ENCODE results near the gene IP6K3.
A peak's percentile ranks its signal among the peaks of the same experiment; 100 is the strongest.

The IP6K3 gene

DNA sequence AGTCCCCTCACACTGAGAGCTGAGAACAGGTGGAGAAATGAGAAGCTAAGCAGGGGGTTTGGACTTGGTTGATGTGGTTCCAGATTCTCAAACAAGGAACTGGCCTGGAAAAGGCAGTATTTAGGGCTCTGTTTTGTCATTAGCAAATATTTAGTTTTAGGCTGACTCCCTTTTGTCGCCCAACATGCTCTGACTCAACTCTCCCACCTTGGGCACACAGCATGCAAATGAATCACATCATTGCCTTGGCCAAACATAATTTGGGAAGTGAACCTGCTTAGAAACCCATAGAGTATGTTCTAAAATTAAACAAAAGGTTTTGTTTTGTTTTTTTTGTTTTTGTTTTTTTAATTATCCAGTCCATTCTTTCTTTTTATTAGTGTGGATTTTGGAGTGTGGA lies 25.7 kb downstream of the IP6K3 start:
- DNase-seq, result no peak

DNA sequence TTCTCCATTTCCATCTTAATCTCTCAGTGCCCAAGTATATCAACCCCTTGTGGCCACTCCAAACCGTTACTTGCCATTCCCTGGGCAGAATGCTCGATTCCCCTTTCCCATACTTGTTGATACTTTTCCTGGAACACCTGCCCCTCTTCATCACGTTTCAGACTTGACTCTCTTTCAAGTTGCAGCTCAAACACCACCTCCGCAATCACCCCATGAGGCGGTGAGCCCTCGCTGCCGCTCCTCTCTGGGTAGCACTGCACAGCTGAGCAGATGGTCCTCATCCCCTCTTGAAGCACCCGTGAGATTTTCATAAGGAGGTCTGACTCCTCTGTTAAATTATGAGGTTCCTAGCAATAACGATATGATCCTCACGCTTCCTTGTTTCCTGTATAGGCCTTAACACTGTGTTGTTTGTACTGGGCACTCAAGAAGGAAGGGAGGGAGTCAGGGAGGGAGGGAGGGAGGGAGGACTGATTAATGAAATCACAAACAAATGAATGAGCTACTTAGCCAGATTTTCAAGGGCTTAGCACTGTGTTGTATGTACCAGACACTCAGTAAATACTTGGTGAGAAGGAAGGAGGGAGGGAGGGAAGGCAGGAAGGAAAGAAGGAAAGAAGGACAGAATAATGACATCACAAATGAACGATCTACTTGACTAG lies 27.2 kb downstream of the IP6K3 start:
- DNase-seq, result no peak

DNA sequence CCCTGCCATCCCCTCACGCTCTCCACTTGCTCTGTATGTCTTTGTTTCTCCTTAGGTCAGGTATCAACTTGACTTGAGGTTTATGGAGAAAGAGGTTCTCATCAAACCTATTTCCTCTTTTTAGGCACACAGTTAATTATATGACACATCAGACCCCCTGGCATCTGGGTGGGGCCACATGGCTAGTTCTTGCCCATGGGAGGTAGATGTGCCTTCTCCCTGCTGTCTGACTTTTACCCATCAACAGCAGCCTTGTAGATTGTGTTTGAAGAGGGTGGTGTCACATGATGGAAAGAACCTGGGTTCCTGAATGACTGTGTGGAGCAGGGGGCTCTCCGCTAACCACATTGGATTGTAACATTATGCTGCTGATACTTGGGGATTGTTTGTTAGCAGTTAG lies 28.0 kb downstream of the IP6K3 start:
- no peak for DNase-seq

DNA sequence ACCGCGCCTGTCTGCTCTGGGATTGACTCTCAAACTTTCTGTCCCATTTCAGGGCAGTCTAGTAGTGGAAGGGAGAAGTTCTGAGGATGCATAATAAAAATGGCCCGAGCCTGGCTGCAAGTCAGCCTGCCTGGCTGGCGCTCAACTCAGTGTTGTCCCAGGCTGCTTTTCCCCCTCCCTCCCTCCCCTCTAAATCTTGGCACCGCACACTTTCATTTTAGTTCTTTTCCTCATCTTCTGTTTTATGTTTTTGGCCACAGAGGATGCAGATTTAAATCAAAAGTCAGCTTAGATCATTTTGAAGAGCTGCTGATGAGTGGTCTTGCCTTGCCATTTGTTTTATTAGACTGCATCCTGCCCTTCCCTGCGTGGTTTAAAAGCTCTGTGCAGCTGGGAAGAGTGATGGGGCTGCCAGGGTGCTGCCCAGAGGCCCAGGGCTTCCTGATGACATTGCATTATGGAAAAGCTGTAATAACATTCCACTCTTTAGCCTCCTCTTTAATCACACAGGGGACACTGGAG lies 28.7 kb downstream of the IP6K3 start:
- no peak for DNase-seq

DNA sequence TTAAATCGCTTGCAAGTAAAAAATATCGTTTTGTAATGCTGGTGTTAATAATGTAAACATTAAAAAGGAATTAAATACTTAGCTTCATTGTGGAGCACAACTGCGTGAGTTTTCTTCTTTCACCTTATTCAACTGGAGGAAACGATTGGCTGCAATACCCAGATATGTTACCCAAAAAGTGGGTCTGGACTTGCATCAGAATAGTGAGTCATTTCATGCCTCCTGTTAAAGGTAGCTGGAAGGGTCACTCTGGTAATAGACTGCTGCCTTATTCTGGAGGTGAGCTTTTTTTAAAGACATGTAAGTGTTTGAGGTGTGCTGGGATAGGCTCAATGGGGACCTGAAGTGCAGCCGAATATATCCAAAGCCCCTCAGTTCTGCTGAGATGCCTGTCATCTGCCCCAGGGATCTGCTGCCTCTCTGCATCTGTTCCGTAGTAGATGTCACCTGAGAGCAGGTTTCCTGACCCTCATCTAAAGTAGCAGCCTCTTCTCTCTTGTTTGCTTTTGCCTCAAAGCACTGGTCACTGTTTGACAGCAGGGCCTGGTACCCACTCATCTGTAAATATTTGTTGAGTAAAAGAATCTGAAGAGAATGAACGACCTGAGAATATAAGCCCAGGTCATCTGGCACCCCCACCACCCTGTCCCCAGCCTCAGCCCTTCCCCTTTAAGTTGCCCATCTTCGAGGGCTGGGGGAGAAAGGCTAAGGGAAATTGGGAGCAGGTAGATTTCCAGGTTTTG lies 29.6 kb downstream of the IP6K3 start:
- DNase-seq, result no peak

DNA sequence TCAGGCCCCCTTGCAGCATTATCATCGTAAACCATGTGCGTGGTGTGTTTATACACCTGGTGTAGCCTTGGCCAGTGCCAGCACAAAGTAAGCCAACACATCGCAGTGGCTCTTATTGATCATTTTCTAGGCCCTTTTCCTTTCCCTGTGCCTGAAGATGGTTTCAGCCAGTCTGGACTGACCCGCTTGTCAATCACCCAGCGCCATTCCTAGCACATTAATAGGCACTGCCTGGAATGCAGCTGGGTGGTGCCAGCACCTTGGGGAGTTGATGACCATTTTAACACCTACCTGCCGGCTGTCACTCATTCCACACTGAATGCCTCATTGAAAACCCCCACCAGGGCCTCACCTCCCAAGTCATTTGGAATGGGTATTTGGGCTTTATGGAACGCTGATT lies 30.3 kb downstream of the IP6K3 start:
- no peak for DNase-seq

DNA sequence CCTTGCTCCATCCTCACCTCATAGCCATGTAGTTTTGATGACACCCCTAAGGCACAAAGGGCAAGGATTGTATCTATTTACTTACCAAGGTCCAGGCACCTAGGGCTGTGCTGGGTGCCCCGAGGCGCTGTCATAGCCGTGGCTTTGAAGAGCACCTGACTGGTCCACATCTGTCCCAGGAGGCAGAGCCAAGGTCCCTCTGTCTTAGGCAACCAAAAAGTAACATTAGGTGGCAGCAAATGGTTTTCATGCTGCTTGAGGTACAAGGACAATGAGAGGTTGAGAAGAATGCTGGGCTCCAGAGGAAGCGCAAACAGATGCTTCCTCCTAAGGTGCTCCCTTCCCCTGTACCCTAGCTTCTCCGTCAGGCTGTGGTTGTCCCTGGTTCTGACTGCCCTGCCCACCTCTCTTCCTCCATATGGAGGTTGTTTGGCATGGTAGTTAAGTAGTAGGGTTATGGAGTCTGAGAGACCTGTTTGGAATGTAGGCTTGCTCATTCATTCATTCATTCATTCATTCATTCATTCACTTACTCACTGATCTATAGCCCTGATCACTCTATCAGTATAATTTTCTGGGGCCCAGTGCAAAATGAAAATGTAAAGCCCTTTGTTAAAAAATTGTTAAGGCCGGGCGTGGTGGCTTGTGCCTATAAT lies 32.2 kb downstream of the IP6K3 start:
- DNase-seq, result no peak

DNA sequence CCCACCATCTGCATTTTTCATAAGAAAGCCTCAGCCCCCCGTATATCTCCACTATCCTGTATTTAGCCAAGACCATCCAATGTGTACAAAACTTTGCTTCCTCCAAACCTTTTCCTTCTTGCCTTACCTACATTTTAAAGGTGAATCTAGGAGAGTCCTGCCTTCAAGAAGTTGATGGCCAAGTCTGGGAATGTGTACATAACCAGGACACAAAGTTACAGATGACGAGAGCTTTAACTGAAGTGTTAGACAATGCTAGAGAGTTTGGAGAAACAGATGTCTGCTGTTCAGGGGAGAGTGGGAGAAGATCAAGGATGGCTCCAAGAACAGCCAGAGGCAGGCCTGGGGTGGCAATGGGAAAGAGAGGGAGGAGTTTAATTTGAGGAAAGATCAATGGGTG lies 32.9 kb downstream of the IP6K3 start:
- DNase-seq, result no peak

DNA sequence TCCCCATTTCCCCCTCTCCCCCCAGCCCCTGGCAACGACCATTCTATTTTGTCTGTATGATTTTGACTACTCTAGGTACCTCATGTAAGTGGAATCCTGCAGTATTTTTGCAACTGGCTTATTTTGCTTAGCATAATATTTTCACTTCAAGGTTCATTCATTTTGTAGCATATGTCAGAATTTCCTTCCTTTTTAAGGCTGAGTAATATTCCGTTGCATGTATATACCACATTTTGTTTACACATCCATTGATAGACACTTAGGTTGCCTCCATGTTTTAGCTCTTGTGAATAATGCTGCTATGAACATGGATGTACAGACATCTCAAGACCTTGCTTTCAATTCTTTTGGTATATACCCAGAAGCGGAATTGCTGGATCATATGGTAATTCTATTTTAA lies 33.8 kb downstream of the IP6K3 start:
- DNase-seq, result no peak

DNA sequence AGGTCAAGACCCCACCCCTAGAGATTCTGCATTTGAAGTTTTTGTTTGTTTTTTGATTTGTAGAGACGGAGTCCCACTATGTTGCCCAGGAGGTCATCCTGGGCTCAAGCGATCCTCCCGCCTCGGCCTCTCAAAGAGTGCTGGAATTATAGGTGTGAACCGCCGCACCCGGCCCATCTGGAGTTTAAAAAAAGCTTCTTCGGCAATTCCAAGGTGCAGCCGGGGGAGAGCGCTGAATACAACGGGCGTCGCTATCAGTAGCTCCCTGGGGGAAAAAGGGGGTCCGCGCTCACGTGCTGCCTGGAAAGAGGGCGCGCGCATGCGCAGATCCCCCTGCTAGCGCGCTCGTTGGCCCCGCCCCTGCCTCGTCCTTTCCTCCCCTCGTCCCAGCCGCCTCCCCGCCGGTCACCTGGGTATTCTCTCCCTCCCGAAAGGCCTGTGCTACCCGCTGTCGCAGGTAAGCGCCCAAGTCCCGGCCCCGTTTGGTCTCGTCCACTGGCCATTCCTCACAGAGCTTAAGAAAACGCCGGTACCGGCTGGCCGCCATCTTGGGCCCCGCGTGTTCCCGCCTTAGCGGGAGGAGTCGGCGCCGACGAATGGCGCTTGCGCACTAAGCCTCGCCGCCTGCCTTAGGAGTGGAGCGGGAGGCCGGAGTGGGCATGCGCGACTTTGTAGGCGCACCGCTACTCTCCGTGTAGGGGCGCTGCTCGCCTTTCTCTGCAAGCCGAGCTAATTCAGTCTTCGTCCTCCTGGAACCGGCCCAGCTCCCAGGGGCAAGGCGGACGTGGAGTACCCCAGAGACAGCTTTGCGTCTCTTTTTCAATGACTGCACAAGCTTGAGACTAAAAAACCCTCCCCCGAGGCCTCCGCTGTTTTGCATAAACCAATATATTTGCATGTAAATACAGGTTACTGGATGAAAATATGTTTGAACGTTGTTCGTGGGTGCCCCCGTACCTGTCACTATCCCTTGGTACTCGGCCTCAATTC lies 35.3 kb downstream of the IP6K3 start, which contains the start of gene UQCC2:
TSS of gene UQCC2 (minus strand) at position 561 of the 990 bp plus-strand sequence. CDS start at position 547, 14 bp downstream.
- peak; percentile 96 for DNase-seq

DNA sequence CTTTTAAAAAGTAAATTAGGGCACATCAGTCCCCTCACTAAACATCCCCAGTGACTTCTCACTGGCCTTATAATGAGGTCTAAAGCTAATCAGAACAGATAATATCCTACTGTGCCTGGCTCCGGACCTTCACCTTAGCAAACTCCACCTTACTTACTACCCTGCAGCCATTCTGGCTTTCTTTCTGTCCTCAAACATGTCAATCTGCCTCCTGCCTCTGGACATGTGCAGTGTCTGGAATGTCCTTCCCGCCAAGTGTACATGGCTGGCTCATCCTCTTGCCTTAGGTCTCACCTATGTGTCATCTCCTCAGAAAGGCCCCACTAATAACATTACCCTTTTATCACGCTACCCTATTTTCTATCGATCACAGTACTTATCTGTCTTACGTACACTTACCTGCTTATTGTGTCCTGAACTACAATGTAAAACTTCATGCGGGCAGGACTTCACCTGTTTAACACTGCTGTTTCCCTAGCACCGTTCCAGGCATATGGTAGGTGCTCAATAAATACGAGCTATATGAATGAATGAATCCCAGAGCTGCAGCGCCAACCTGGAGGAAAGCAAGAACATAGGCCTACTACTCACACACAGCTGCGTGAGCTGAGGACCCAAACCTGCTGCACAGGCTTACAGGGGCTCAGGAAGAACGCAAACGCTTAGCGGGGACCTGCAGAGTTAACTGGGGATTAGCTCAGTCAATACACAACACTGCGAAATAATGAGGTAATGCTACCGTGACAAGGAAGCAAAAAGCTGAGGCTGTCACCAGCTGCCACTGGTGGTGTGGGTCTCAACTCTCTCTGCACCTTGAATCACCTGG lies 36.2 kb downstream of the IP6K3 start:
- no peak for DNase-seq

DNA sequence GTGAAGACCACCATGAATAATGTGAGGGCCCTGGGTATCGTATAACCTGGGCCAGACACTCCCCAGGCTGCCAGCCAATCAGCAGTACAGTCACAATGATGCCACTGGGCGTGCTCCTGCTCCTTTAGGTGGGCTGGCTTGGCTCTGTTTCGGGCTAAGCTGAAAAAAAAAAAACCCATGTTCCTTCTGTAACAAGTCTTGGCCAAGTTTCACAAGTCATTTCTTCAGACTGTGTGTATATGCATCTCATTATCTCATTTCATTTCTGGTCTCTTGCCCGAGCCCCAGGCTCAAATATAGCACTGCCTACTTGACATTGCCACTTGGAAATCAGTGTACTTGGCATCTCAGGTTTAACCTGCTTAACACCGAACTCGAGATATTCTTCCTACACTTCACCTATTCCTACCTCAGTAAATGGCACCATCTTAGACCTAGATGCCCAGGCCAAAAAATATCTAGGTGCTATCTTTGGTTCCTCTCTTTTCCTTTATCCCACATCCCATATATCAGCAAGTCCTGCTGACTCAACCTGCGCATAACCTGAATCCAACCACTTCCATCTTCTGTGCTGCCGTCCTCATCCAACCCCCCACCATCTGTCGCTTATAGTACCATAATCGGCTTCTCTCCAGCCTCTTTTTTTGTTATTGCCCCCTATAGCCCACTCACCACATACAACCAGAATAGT lies 37.0 kb downstream of the IP6K3 start:
- no peak for DNase-seq

DNA sequence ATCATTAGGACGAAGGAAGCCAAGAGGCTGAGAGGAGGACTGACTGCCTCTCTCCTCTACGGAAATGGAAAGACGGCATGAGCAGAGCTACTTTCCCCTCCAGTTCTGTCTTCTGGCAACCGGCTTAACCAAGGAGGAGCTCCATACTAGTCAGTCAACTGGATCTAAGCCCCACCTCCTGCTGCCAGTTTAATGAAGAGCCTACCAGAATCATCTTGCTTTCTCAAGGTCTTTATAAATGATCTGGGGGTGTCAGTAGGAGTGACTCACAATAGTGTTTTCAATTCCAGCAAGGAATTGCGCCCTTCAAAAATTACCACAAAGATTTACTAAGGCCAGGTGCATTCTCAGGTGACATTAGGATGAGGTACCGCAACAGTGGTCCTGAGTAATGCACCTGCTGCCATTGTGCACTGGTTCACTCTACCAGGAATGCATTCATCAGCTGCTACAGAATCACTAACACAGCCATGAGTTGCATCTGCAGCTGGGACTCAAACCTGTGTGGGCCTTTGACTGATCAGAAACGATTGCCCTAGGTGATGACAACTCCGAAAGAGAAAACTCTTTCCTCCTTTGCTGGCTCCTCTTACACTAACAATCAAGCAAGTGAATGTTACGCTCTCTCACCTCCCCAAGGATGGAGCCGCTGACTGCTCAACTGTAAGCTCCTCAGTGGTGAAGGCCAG lies 38.0 kb downstream of the IP6K3 start:
- DNase-seq, result no peak

DNA sequence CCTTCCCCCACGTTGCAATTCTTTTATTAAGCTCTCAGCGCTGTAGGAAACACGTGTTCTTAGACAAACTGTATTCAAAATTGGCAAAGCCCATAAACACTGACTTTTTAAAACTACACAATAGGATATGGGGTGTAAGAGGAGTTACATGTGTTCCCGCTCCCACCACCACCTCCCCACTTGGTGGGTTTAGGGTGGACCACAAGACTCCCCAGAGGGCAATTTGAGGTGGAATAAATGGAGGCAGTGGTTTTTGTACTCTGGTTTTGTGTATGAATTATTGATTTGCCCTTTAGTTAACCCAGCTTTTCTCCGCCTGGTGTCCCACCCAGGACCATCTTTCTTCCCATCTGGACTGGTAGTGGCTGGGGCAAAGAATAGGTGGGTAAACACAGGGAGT lies 38.9 kb downstream of the IP6K3 start:
- no peak for DNase-seq

DNA sequence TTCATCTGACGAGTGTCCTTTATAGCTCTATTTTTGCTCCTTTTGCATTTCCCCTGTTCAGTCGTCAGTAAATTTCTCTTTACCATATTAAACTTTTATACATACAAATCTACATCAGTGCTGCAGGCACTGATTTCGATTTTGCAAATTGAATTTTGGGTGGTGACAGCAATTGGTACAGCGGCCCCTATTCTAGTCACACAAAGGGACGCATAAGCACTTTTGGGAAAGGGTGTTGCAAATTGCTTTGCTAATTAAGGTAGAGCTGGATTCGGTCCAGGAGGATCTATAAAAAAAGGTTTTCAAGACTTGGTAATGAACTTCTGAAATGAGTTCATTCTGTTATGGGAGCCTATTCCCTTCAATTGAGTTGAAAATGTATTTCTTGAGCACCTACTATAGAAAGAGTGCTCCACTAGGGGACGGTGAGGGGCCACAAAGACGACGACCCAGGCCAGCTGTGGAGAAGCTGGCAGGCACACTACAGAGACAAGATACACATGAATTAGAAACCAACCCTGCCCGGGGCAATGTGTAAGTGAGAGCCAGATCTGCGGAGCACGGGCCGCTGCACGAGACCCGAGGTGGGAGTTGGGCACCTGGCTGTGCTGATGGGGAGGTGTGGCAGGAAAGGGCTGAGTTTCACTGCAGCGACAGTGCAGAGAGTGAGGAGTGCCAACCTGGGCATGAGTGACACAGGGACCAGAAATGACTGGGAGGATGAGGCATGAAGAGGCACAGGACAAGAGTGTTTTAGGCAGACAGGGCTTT lies 40.6 kb downstream of the IP6K3 start:
- no peak for DNase-seq

DNA sequence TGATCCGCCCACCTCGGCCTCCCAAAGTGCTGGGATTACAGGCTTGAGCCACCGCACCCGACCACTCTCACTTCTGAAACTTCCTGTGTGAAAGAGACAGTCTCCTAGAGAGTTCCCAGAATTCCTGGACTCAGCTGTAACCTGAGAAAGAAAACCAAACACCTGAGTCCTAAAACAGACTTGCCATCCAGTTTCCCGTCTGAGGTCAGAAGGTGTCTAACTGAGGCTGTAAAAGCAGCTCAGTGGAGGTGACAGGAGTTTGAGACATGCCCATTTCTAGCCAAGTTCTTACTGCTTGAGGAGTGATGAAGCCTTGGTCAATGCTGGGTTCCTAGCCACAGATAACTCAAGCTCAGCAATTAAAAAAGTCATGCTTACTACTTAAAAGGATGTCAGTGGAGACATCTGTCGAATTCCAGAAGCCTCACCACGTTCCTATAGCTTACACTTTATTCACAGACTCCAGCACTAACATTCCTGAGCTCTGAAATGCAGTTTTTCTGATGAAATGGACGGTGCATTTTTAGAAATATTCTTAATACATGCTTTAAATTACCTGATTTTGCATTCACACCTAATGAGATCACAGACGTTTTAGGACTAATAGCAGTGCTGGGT lies 41.3 kb downstream of the IP6K3 start:
- no peak for DNase-seq

DNA sequence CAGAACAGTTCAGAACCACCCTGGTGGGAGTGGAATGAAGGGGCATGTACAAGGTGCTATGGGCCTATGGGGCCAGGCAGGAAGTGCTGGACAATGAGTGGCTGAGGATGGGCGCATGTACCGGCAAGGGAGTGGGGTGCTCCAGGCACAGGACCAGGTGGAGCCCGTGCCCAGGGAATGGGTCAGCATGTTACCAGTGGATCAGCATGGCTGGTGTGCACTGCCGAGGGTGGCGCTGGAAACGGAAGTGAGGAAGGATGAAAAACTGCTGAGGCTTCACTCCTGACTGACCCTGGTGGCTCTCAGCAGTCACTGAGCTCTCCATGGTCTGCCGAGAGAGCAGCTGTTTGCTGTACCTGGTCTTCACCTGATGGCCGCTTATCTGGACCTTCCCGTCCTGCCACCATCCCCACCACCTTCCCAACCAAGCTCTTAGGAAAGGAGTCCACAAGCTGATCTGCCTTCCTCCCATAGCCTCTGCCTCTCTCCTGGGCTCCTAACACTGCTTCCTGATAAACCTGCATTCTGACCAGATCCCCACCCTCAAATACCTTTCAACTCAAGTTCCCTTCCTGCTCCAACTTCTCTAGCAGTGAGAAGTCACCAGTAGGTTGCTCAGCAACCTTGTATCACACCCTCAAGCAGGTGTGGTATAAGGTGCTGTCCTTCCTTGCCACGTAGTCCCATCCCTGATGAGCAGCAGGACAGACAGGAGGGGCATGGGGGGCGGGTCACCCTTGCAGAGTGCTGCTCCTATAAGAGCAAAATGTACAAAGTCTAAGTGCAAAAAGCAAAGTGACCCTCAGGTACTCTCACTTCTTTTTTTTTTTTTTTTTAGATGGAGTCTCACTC lies 42.3 kb downstream of the IP6K3 start:
- DNase-seq, result no peak

DNA sequence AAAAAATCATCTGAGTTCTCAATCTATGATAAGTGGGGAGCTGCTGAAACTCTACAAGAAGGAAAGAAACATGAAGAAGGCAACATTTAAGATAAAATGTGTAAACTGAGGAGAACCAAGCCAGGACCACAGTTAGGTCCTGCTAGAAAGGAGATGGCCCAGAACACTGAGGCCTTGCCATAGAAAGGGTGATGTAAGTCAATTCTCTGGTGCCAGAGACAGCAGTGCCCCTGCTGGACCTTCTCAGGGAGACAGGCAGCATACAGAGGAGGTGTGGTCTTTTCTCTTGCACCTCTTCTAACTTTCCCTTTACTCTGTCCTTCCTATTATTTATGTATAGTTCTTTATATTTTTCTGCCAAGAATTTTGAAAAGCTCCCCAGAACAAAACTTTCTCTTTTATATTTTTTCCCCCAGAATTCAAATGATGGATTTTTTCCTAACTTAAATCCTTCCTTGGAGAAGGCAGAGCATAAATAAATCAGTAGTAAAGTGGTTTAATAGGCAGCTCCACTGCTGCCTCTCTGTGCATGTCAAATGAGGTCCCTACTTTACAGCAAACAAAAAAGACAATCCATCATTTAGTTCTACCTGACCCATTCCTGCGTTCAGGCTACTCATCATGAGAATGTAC lies 44.2 kb downstream of the IP6K3 start:
- no peak for DNase-seq

All from effector CD8-positive, alpha-beta T cell (primary cell).